ENCODE data around the gene UACA. TPM values are rescaled to one million over a fixed set of nuclear protein-coding genes. Genes with fewer than 3 reads are reported as not detected.

The UACA gene, protein sequence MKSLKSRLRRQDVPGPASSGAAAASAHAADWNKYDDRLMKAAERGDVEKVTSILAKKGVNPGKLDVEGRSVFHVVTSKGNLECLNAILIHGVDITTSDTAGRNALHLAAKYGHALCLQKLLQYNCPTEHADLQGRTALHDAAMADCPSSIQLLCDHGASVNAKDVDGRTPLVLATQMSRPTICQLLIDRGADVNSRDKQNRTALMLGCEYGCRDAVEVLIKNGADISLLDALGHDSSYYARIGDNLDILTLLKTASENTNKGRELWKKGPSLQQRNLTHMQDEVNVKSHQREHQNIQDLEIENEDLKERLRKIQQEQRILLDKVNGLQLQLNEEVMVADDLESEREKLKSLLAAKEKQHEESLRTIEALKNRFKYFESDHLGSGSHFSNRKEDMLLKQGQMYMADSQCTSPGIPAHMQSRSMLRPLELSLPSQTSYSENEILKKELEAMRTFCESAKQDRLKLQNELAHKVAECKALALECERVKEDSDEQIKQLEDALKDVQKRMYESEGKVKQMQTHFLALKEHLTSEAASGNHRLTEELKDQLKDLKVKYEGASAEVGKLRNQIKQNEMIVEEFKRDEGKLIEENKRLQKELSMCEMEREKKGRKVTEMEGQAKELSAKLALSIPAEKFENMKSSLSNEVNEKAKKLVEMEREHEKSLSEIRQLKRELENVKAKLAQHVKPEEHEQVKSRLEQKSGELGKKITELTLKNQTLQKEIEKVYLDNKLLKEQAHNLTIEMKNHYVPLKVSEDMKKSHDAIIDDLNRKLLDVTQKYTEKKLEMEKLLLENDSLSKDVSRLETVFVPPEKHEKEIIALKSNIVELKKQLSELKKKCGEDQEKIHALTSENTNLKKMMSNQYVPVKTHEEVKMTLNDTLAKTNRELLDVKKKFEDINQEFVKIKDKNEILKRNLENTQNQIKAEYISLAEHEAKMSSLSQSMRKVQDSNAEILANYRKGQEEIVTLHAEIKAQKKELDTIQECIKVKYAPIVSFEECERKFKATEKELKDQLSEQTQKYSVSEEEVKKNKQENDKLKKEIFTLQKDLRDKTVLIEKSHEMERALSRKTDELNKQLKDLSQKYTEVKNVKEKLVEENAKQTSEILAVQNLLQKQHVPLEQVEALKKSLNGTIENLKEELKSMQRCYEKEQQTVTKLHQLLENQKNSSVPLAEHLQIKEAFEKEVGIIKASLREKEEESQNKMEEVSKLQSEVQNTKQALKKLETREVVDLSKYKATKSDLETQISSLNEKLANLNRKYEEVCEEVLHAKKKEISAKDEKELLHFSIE (N-terminal part only)
- total RNA-seq, result 10 to 100 TPM; 49.7 to 67.1 TPM
- polyA plus RNA-seq (2013, experiment 1 of 2), result 40.9 TPM
- polyA plus RNA-seq (2013, experiment 2 of 2), result 41.7 TPM
- long read RNA-seq, experiment 1, full-length matches to known transcripts, result 2 of 12 reads
- long read RNA-seq, experiment 1, partial matches to known transcripts, result 7 of 12 reads
- long read RNA-seq, experiment 1, other reads (novel, unspliced or antisense), result 3 of 12 reads
- long read RNA-seq, experiment 2, full-length matches to known transcripts, result 63 of 103 reads
- long read RNA-seq, experiment 2, partial matches to known transcripts, result 20 of 103 reads
- long read RNA-seq, experiment 2, other reads (novel, unspliced or antisense), result 20 of 103 reads
- long read RNA-seq, experiment 3, full-length matches to known transcripts, result 2 of 192 reads
- long read RNA-seq, experiment 3, partial matches to known transcripts, result 154 of 192 reads
- long read RNA-seq, experiment 3, other reads (novel, unspliced or antisense), result 36 of 192 reads
- long read RNA-seq, experiment 4, full-length matches to known transcripts, result 1 of 17 reads
- long read RNA-seq, experiment 4, partial matches to known transcripts, result 16 of 17 reads
- long read RNA-seq, experiment 4, other reads (novel, unspliced or antisense), result 0 of 17 reads

GRCh38 chr15:70763120-70763949 is at the start of gene UACA:
TSS of gene UACA (minus strand) at chr15:70763558. CDS start at chr15:70763407, 151 bp downstream.
- peak; percentile 100 for DNase-seq
- H3K4me1 Mint-ChIP-seq, result peaks cover 34% of the 10 kb centered on the region

GRCh38 chr15:70812827-70813364 is 49.5 kb upstream of the UACA start:
- H3K9me3 Mint-ChIP-seq, result peaks cover 9% of the 10 kb centered on the region
- WGBS, 2 experiments (ENCODE audit: insufficient coverage in 1 of 2, insufficient read length in 1 of 2), result 91 to 100% methylated on average over 2 to 4 of the region's 4 CpGs

More at GRCh38 chr15:70763120-70763949, at the start of gene UACA:
- H3K36me3 ChIP-seq (ENCODE audit: control insufficient read depth, insufficient read depth, low read length), result no peaks in the 10 kb centered on the region
- no peaks in the 10 kb centered on the region for H3K36me3 Mint-ChIP-seq (ENCODE audit: low read depth)
- WGBS, 2 experiments (ENCODE audit: insufficient coverage in 1 of 2, insufficient read length in 1 of 2), result 0 to 1% methylated on average over 26 to 79 of the region's 79 CpGs
- H3K9ac ChIP-seq (ENCODE audit: extremely low read depth, low read length, poor library complexity, severe bottlenecking), result peak within 1 kb of the TSS; percentile 66
- H3K27ac ChIP-seq (ENCODE audit: low read depth, low read length), result peak within 1 kb of the TSS; percentile 30
- H3K27me3 ChIP-seq (ENCODE audit: control insufficient read depth, insufficient read depth, low read length, poor library complexity, severe bottlenecking), result no peaks in the 10 kb centered on the region
- peak within 1 kb of the TSS; percentile 86 for H3K27ac Mint-ChIP-seq
- peaks cover 4% of the 10 kb centered on the region for H3K27me3 Mint-ChIP-seq (ENCODE audit: insufficient read depth)
- H3K9me3 Mint-ChIP-seq, result no peaks in the 10 kb centered on the region
- no peaks in the 10 kb centered on the region for H3K9me3 ChIP-seq (ENCODE audit: control insufficient read depth, low read length)
- no peak for TF ChIP-seq CTCF (conservative IDR thresholded peaks at IDR 0.05)
- H3K4me3 Mint-ChIP-seq, result peak within 1 kb of the TSS; percentile 88
- H3K4me3 ChIP-seq (ENCODE audit: low read length), result peak within 1 kb of the TSS; percentile 80
- peaks cover 2% of the 10 kb centered on the region for H3K4me1 ChIP-seq (ENCODE audit: control insufficient read depth, insufficient read depth, low read length)

More at GRCh38 chr15:70812827-70813364, 49.5 kb upstream of the UACA start:
- Histone ChIP-seq H3K9me3 (ENCODE audit: control insufficient read depth, low read length) (peaks cover 18% of the 10 kb centered on the region), H3K27ac (ENCODE audit: low read depth, low read length) (no peak overlapping the region), H3K4me3 (ENCODE audit: low read length) (no peak overlapping the region), H3K4me1 (ENCODE audit: control insufficient read depth, insufficient read depth, low read length) (peaks cover 6% of the 10 kb centered on the region), H3K27me3 (ENCODE audit: control insufficient read depth, insufficient read depth, low read length, poor library complexity, severe bottlenecking) (no peaks in the 10 kb centered on the region), H3K36me3 (ENCODE audit: control insufficient read depth, insufficient read depth, low read length) (no peaks in the 10 kb centered on the region), H3K9ac (ENCODE audit: extremely low read depth, low read length, poor library complexity, severe bottlenecking) (no peak overlapping the region)
- Mint-ChIP-seq H3K4me1 (peaks cover 22% of the 10 kb centered on the region), H3K27ac (no peak overlapping the region), H3K36me3 (ENCODE audit: low read depth) (no peaks in the 10 kb centered on the region), H3K4me3 (no peak overlapping the region), H3K27me3 (ENCODE audit: insufficient read depth) (no peaks in the 10 kb centered on the region)
- TF ChIP-seq CTCF (conservative IDR thresholded peaks at IDR 0.05), result no peak
- peak; percentile 12 for DNase-seq
